ENCODE measurements around the gene ANGPT4. TPM values are rescaled to one million over a fixed set of nuclear protein-coding genes. Genes with fewer than 3 reads are reported as not detected.
"Not testable (repeated sequence)": the region's sequence is repeated elsewhere in the genome, so short reads cannot be mapped to it uniquely, and the experiment has no call there.

ANGPT4 gene
- total RNA-seq, 2 experiments from 2014 or later = not detected

- ChIA-PET CTCF (interaction anchor here (0.6 to 1.9 kb wide), 2 partner anchors 52 to 54 kb away, joined by 3 to 6 read pairs; no protein-coding TSS in a partner anchor), POLR2A (no interaction called here)
- H3K4me3 Mint-ChIP-seq = no peak overlapping the region
- ATAC-seq (no peak), DNase-seq (no peak)
- intact Hi-C loops (cut with DNase I, micrococcal nuclease) = no loop called here
- no peaks in the 10 kb centered on the region for H3K36me3 Mint-ChIP-seq (ENCODE audit: low read depth)
- H3K27me3 Mint-ChIP-seq = no peaks in the 10 kb centered on the region
- H3K9me3 Mint-ChIP-seq (ENCODE audit: low read depth) = no peaks in the 10 kb centered on the region
- H3K27ac Mint-ChIP-seq = no peak overlapping the region
- no peaks in the 10 kb centered on the region for H3K4me1 Mint-ChIP-seq
Measured at GRCh38 chr20:904039-904545, 12.0 kb downstream of the ANGPT4 start.

- H3K9me3 Mint-ChIP-seq (ENCODE audit: low read depth); H3K4me3 Mint-ChIP-seq; POLR2A ChIA-PET; H3K4me1 Mint-ChIP-seq; ATAC-seq; H3K27ac Mint-ChIP-seq; intact Hi-C loops (cut with DNase I, micrococcal nuclease); H3K36me3 Mint-ChIP-seq (ENCODE audit: low read depth); H3K27me3 Mint-ChIP-seq; CTCF ChIA-PET; DNase-seq: not testable (repeated sequence)
Measured at GRCh38 chr20:897436-897835, 18.7 kb downstream of the ANGPT4 start.

DNA sequence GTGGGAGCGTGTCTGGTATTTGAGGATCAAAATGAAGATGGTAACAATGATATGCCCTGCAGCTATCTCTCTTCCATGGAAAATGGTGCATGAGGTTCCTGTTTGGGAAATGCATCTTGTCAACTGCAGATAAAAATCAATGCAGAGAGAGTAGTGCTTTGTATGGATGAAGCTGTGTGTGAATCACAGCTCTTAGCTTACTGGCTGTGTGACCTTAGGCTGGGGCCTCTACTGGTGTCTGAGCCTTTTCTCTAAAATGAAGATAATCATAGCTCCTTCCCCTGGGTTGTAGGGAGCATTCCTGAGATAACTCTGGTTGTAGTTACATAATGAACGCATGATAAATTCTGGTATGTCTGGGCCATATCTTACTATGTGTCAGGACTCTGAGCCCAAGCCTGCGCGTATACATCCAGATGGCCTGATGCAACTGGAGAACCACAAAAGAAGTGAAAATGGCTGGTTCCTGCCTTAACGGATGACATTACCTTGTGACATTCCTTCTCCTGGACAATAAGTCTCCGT lies 19.6 kb downstream of the ANGPT4 start:
- intact Hi-C loops (cut with DNase I, micrococcal nuclease) = no loop called here
- DNase-seq = no peak
- Mint-ChIP-seq H3K36me3 (ENCODE audit: low read depth) (no peaks in the 10 kb centered on the region), H3K27me3 (peaks cover 9% of the 10 kb centered on the region), H3K4me1 (no peaks in the 10 kb centered on the region), H3K9me3 (ENCODE audit: low read depth) (peaks cover 2% of the 10 kb centered on the region), H3K27ac (no peak overlapping the region), H3K4me3 (no peak overlapping the region)
- ATAC-seq = no peak
- CTCF ChIA-PET = interaction anchor here (0.6 kb wide), 1 partner anchor 58 kb away, joined by 3 read pairs; no protein-coding TSS in a partner anchor
- POLR2A ChIA-PET = no interaction called here

DNA sequence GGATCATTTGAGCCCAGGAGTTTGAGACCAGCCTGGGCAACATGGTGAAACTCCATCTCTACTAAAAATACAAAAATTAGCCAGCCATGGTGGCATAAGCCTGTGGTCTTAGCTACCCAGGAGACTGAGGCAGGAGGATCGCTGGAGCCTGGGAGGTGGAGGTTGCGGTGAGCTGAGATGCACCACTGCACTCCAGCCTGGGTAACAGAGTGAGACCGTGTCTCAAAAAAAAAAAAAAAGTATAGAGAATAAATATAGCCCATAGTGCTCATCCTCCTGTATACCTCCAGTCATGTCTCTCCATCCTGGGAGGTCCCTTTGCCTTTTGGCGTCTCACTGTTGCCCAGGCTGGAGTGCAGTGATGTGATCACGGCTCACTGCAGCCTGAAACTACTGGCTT lies 23.8 kb downstream of the ANGPT4 start:
- H3K9me3 Mint-ChIP-seq (ENCODE audit: low read depth); H3K4me3 Mint-ChIP-seq; POLR2A ChIA-PET; ATAC-seq; H3K27me3 Mint-ChIP-seq; intact Hi-C loops (cut with DNase I, micrococcal nuclease); DNase-seq; H3K27ac Mint-ChIP-seq; H3K4me1 Mint-ChIP-seq; H3K36me3 Mint-ChIP-seq (ENCODE audit: low read depth): not testable (repeated sequence)
- CTCF ChIA-PET = interaction anchor here (0.6 kb wide), 1 partner anchor 60 kb away, joined by 3 read pairs; no protein-coding TSS in a partner anchor

GRCh38 chr20:891706-892080 lies 24.4 kb downstream of the ANGPT4 start:
- Mint-ChIP-seq H3K9me3 (ENCODE audit: low read depth) (peaks cover 2% of the 10 kb centered on the region), H3K27me3 (peaks cover 9% of the 10 kb centered on the region), H3K4me1 (no peaks in the 10 kb centered on the region), H3K27ac (no peak overlapping the region), H3K4me3 (no peak overlapping the region), H3K36me3 (ENCODE audit: low read depth) (no peaks in the 10 kb centered on the region)
- ChIA-PET CTCF (no interaction called here), POLR2A (no interaction called here)
- DNase-seq (no peak), ATAC-seq (no peak)
- intact Hi-C loops (cut with DNase I, micrococcal nuclease) = no loop called here

GRCh38 chr20:891058-891705 lies 25.0 kb downstream of the ANGPT4 start:
- ATAC-seq (no peak), DNase-seq (no peak)
- Mint-ChIP-seq H3K4me3 (no peak overlapping the region), H3K27me3 (peaks cover 9% of the 10 kb centered on the region), H3K9me3 (ENCODE audit: low read depth) (peaks cover 2% of the 10 kb centered on the region), H3K36me3 (ENCODE audit: low read depth) (no peaks in the 10 kb centered on the region), H3K27ac (no peak overlapping the region), H3K4me1 (no peaks in the 10 kb centered on the region)
- ChIA-PET POLR2A (no interaction called here), CTCF (interaction anchor here (0.8 kb wide), 1 partner anchor 65 kb away, joined by 4 read pairs; no protein-coding TSS in a partner anchor)
- intact Hi-C loops (cut with DNase I, micrococcal nuclease) = no loop called here

- Mint-ChIP-seq H3K4me1 (no peaks in the 10 kb centered on the region), H3K27ac (no peak overlapping the region), H3K9me3 (ENCODE audit: low read depth) (no peaks in the 10 kb centered on the region), H3K27me3 (peaks cover 11% of the 10 kb centered on the region), H3K36me3 (ENCODE audit: low read depth) (no peaks in the 10 kb centered on the region), H3K4me3 (no peak overlapping the region)
- ATAC-seq = no peak
- DNase-seq = no peak
- CTCF ChIA-PET = interaction anchor here (0.7 to 0.8 kb wide), 2 partner anchors 13 to 65 kb away, joined by 3 to 4 read pairs; no protein-coding TSS in a partner anchor
- intact Hi-C loops (cut with DNase I, micrococcal nuclease) = no loop called here
- POLR2A ChIA-PET = no interaction called here
Measured at GRCh38 chr20:890666-891057, 25.5 kb downstream of the ANGPT4 start.

DNA sequence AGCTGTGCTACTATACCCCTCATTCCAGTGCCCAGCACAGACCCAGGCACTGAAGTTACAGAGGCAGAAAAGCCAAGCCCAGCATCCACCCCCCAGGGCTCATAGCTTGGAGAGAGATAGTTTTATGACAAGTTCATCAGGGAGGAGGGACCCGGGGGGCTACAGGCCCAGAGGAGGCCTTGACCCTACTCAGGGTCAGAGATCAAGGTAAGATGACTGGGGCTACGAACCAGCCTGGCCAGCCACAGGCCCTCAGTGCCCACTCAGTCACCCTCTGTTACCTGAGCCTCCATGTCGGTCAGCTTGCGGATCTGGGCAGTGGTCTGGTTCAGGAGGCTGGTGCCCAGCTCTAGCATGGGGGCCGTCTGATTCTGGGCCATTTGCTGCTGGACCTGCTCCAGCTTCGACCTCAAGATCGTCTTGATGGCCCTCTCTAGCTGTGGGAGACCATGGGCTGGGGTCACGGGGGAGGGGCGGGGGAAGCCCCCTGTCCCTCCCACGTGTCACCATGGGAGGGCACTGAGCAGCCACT lies 26.1 kb downstream of the ANGPT4 start:
- Mint-ChIP-seq H3K36me3 (ENCODE audit: low read depth) (no peaks in the 10 kb centered on the region), H3K27ac (no peak overlapping the region), H3K27me3 (peaks cover 15% of the 10 kb centered on the region), H3K4me1 (no peaks in the 10 kb centered on the region), H3K4me3 (no peak overlapping the region), H3K9me3 (ENCODE audit: low read depth) (no peaks in the 10 kb centered on the region)
- no peak for DNase-seq
- CTCF ChIA-PET = interaction anchor here (0.7 kb wide), 1 partner anchor 13 kb away, joined by 3 read pairs; no protein-coding TSS in a partner anchor
- no peak for ATAC-seq
- POLR2A ChIA-PET = no interaction called here
- intact Hi-C loops (cut with DNase I, micrococcal nuclease) = no loop called here

DNA sequence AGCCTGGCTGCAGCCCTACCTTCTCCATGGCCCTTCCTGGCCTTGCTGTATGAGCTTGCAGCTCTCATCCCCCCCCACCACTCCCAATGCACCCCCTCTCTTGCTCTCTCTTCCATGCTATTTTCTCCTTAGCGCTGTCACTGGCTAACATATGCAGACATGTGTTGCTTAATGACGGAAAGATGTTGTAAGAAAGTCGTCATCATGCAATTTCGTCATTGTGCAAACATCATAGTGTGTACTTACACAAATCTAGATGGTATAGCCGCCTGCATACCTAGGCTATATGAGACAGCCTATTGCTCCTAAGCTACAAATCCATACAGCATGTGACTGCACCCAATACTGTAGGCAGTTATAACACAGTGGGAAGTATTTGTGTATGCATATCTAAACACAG lies 27.0 kb downstream of the ANGPT4 start:
- ATAC-seq (no peak), DNase-seq (no peak)
- Mint-ChIP-seq H3K4me1 (no peaks in the 10 kb centered on the region), H3K36me3 (ENCODE audit: low read depth) (no peaks in the 10 kb centered on the region), H3K9me3 (ENCODE audit: low read depth) (no peaks in the 10 kb centered on the region), H3K27ac (no peak overlapping the region), H3K4me3 (no peak overlapping the region), H3K27me3 (peaks cover 21% of the 10 kb centered on the region)
- ChIA-PET CTCF (no interaction called here), POLR2A (no interaction called here)
- intact Hi-C loops (cut with DNase I, micrococcal nuclease) = no loop called here

DNA sequence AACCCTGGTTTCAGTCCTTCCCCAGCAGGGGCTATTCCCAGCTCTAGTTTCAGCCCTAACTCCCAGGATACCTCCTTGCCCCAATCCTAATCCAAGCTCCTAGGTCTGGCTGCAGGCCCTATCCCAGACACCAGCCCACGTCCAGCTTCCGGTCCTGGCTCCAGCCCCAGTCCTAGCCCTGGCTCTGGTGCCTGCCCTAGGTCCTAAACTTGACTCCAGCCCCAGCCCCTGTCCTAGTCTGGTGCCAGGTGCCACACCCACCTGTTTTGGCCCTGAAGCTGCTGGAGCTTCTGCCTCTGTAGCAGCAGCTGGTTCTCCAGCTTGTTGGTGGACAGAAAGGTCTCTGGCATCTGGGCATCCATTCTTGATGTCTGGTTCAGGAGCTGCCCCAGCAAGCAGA lies 28.1 kb downstream of the ANGPT4 start:
- no peak overlapping the region for H3K4me3 Mint-ChIP-seq
- H3K27ac Mint-ChIP-seq = no peak overlapping the region
- H3K36me3 Mint-ChIP-seq (ENCODE audit: low read depth) = no peaks in the 10 kb centered on the region
- intact Hi-C loops (cut with DNase I, micrococcal nuclease) = no loop called here
- CTCF ChIA-PET = interaction anchor here (0.8 to 1.8 kb wide), 3 partner anchors 18 to 69 kb away, joined by 3 to 6 read pairs (median 4); no protein-coding TSS in a partner anchor
- ATAC-seq = no peak
- POLR2A ChIA-PET = no interaction called here
- H3K9me3 Mint-ChIP-seq (ENCODE audit: low read depth) = no peaks in the 10 kb centered on the region
- H3K4me1 Mint-ChIP-seq = no peaks in the 10 kb centered on the region
- peaks cover 22% of the 10 kb centered on the region for H3K27me3 Mint-ChIP-seq
- DNase-seq = no peak

DNA sequence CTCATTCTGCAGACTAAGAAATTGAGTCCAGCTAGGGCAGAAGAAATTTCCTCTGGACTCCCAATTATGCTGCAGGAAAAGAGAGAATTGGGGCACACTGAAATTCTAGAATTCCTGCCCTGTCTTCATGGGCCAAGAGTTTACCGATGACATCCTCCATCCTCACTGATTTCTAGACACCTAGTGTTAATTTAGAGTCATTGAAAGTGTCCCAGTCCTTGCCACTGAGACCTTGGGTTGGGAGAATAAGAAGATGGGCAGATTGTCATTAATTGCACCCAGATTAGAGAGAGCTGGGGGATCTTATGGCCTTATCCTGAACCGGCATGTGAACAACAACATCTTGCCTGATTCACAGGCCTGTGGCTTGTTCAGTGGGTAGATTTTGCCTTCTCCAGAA lies 29.0 kb downstream of the ANGPT4 start:
- Mint-ChIP-seq H3K27ac (no peak overlapping the region), H3K4me1 (peaks cover under 1% of the 10 kb centered on the region), H3K27me3 (peaks cover 18% of the 10 kb centered on the region), H3K4me3 (no peak overlapping the region), H3K36me3 (ENCODE audit: low read depth) (no peaks in the 10 kb centered on the region), H3K9me3 (ENCODE audit: low read depth) (no peaks in the 10 kb centered on the region)
- DNase-seq (no peak), ATAC-seq (no peak)
- ChIA-PET CTCF (interaction anchor here (0.6 to 1.8 kb wide), 4 partner anchors 13 to 69 kb away, joined by 3 to 6 read pairs (median 4); no protein-coding TSS in a partner anchor), POLR2A (no interaction called here)
- intact Hi-C loops (cut with DNase I, micrococcal nuclease) = no loop called here
